ENCODE data around the gene NFASC.
A peak's percentile ranks its signal among the peaks of the same experiment; 100 is the strongest.

Gene NFASC

GRCh38 chr1:205065666-205066065 is 195.0 kb downstream of the NFASC start:
- H3K9me3 ChIP-seq (ENCODE audit: control extremely low read depth in 1 of 5, control insufficient read depth in 4 of 5, insufficient read depth in 2 of 5, low read depth in 1 of 5, low read length in 4 of 5): no peaks in the 10 kb centered on the region
- POLR2A ChIA-PET: no interaction called here
- no peak for DNase-seq
- no peak overlapping the region for H3K4me3 ChIP-seq (ENCODE audit: control insufficient read depth in 1 of 7, extremely low read depth in 1 of 7, insufficient read depth in 4 of 7, low read depth in 2 of 7, low read length in 6 of 7)
- CTCF ChIA-PET: interaction anchor here (0.8 to 2.9 kb wide), 8 partner anchors 10 to 100 kb away, joined by 3 to 25 read pairs (median 4); no protein-coding TSS in a partner anchor
- WGBS (ENCODE audit: insufficient coverage): 96% methylated on average over 8 of the region's 14 CpGs
- H3K36me3 ChIP-seq (ENCODE audit: control insufficient read depth in 4 of 4, insufficient read depth in 4 of 4, low read length in 3 of 4): no peaks in the 10 kb centered on the region
- no peak overlapping the region for H3K27ac ChIP-seq (ENCODE audit: insufficient read depth in 1 of 2, low read depth in 1 of 2, low read length in 2 of 2, poor library complexity in 1 of 2, severe bottlenecking in 2 of 2)
- H3K27me3 ChIP-seq (replicated peaks in 2 of 5; ENCODE audit: control insufficient read depth in 4 of 5, insufficient read depth in 5 of 5, low read length in 4 of 5): no peaks in the 10 kb centered on the region
- peaks cover 0 to 7% (median 4%) of the 10 kb centered on the region in 4 experiments for H3K4me1 ChIP-seq (ENCODE audit: control extremely low read depth in 1 of 4, control insufficient read depth in 4 of 4, insufficient read depth in 4 of 4, low read length in 3 of 4)

- Histone ChIP-seq H3K4me3 (ENCODE audit: control insufficient read depth in 1 of 7, extremely low read depth in 1 of 7, insufficient read depth in 4 of 7, low read depth in 2 of 7, low read length in 6 of 7) (no peak overlapping the region), H3K9me3 (ENCODE audit: control extremely low read depth in 1 of 5, control insufficient read depth in 4 of 5, insufficient read depth in 2 of 5, low read depth in 1 of 5, low read length in 4 of 5) (no peaks in the 10 kb centered on the region), H3K4me1 (ENCODE audit: control extremely low read depth in 1 of 4, control insufficient read depth in 4 of 4, insufficient read depth in 4 of 4, low read length in 3 of 4) (peaks cover 0 to 6% (median 4%) of the 10 kb centered on the region in 4 experiments), H3K36me3 (ENCODE audit: control insufficient read depth in 4 of 4, insufficient read depth in 4 of 4, low read length in 3 of 4) (no peaks in the 10 kb centered on the region), H3K27me3 (replicated peaks in 2 of 5; ENCODE audit: control insufficient read depth in 4 of 5, insufficient read depth in 5 of 5, low read length in 4 of 5) (no peaks in the 10 kb centered on the region), H3K27ac (ENCODE audit: insufficient read depth in 1 of 2, low read depth in 1 of 2, low read length in 2 of 2, poor library complexity in 1 of 2, severe bottlenecking in 2 of 2) (no peak overlapping the region)
- ChIA-PET CTCF (interaction anchor here (0.8 to 2.9 kb wide), 9 partner anchors 10 to 101 kb away, joined by 3 to 25 read pairs (median 4); no protein-coding TSS in a partner anchor), POLR2A (no interaction called here)
- DNase-seq: peak; percentile 19 to 51 (median 44)
- 69% methylated on average over 7 of the region's 13 CpGs for WGBS (ENCODE audit: insufficient coverage)
These were observed 195.6 kb downstream of the NFASC start for GRCh38 chr1:205066141-205066818.

GRCh38 chr1:205067031-205067430 is 196.4 kb downstream of the NFASC start:
- Histone ChIP-seq H3K9me3 (ENCODE audit: control extremely low read depth in 1 of 5, control insufficient read depth in 4 of 5, insufficient read depth in 2 of 5, low read depth in 1 of 5, low read length in 4 of 5) (no peaks in the 10 kb centered on the region), H3K36me3 (ENCODE audit: control insufficient read depth in 4 of 4, insufficient read depth in 4 of 4, low read length in 3 of 4) (no peaks in the 10 kb centered on the region), H3K27me3 (replicated peaks in 2 of 5; ENCODE audit: control insufficient read depth in 4 of 5, insufficient read depth in 5 of 5, low read length in 4 of 5) (no peaks in the 10 kb centered on the region), H3K4me3 (ENCODE audit: control insufficient read depth in 1 of 7, extremely low read depth in 1 of 7, insufficient read depth in 4 of 7, low read depth in 2 of 7, low read length in 6 of 7) (no peak overlapping the region), H3K4me1 (ENCODE audit: control extremely low read depth in 1 of 4, control insufficient read depth in 4 of 4, insufficient read depth in 4 of 4, low read length in 3 of 4) (no peaks in the 10 kb centered on the region), H3K27ac (ENCODE audit: insufficient read depth in 1 of 2, low read depth in 1 of 2, low read length in 2 of 2, poor library complexity in 1 of 2, severe bottlenecking in 2 of 2) (no peak overlapping the region)
- ChIA-PET POLR2A (no interaction called here), CTCF (interaction anchor here (1.3 to 2.9 kb wide), 5 partner anchors 11 to 95 kb away, joined by 3 to 25 read pairs (median 4); no protein-coding TSS in a partner anchor)
- 96% methylated on average over 5 of the region's 6 CpGs for WGBS (ENCODE audit: insufficient coverage)
- DNase-seq: no peak

- Histone ChIP-seq H3K27me3 (replicated peaks in 2 of 5; ENCODE audit: control insufficient read depth in 4 of 5, insufficient read depth in 5 of 5, low read length in 4 of 5) (no peaks in the 10 kb centered on the region), H3K27ac (ENCODE audit: insufficient read depth in 1 of 2, low read depth in 1 of 2, low read length in 2 of 2, poor library complexity in 1 of 2, severe bottlenecking in 2 of 2) (no peak overlapping the region), H3K4me1 (ENCODE audit: control extremely low read depth in 1 of 4, control insufficient read depth in 4 of 4, insufficient read depth in 4 of 4, low read length in 3 of 4) (no peaks in the 10 kb centered on the region), H3K36me3 (ENCODE audit: control insufficient read depth in 4 of 4, insufficient read depth in 4 of 4, low read length in 3 of 4) (no peaks in the 10 kb centered on the region), H3K4me3 (ENCODE audit: control insufficient read depth in 1 of 7, extremely low read depth in 1 of 7, insufficient read depth in 4 of 7, low read depth in 2 of 7, low read length in 6 of 7) (no peak overlapping the region), H3K9me3 (ENCODE audit: control extremely low read depth in 1 of 5, control insufficient read depth in 4 of 5, insufficient read depth in 2 of 5, low read depth in 1 of 5, low read length in 4 of 5) (no peaks in the 10 kb centered on the region)
- POLR2A ChIA-PET: no interaction called here
- 94% methylated on average over 3 of the region's 4 CpGs for WGBS (ENCODE audit: insufficient coverage)
- CTCF ChIA-PET: interaction anchor here (0.9 to 1.9 kb wide), 3 partner anchors 13 to 83 kb away, joined by 3 to 4 read pairs (median 4); no protein-coding TSS in a partner anchor
- no peak for DNase-seq
These were observed 197.3 kb downstream of the NFASC start for GRCh38 chr1:205068001-205068400.

- WGBS (ENCODE audit: insufficient coverage): 83% methylated on average over 1 of the region's 2 CpGs
These were observed 197.9 kb downstream of the NFASC start for GRCh38 chr1:205068457-205069040.

GRCh38 chr1:205069371-205070125 is 198.9 kb downstream of the NFASC start:
- H3K27ac ChIP-seq (ENCODE audit: insufficient read depth in 1 of 2, low read depth in 1 of 2, low read length in 2 of 2, poor library complexity in 1 of 2, severe bottlenecking in 2 of 2): no peak overlapping the region
- DNase-seq: no peak
- H3K9me3 ChIP-seq (ENCODE audit: control extremely low read depth in 1 of 5, control insufficient read depth in 4 of 5, insufficient read depth in 2 of 5, low read depth in 1 of 5, low read length in 4 of 5): no peaks in the 10 kb centered on the region
- no peaks in the 10 kb centered on the region for H3K36me3 ChIP-seq (ENCODE audit: control insufficient read depth in 4 of 4, insufficient read depth in 4 of 4, low read length in 3 of 4)
- WGBS (ENCODE audit: insufficient coverage): 93% methylated on average over 32 of the region's 42 CpGs
- no peak overlapping the region for H3K4me3 ChIP-seq (ENCODE audit: control insufficient read depth in 1 of 7, extremely low read depth in 1 of 7, insufficient read depth in 4 of 7, low read depth in 2 of 7, low read length in 6 of 7)
- ChIA-PET CTCF (interaction anchor here (0.8 to 1.3 kb wide), 5 partner anchors 8 to 16 kb away, joined by 3 to 4 read pairs (median 4); no protein-coding TSS in a partner anchor), POLR2A (no interaction called here)
- no peaks in the 10 kb centered on the region for H3K4me1 ChIP-seq (ENCODE audit: control extremely low read depth in 1 of 4, control insufficient read depth in 4 of 4, insufficient read depth in 4 of 4, low read length in 3 of 4)
- no peaks in the 10 kb centered on the region for H3K27me3 ChIP-seq (replicated peaks in 2 of 5; ENCODE audit: control insufficient read depth in 4 of 5, insufficient read depth in 5 of 5, low read length in 4 of 5)

More at GRCh38 chr1:205068457-205069040, 197.9 kb downstream of the NFASC start:
- H3K9me3 ChIP-seq (ENCODE audit: control extremely low read depth in 1 of 5, control insufficient read depth in 4 of 5, insufficient read depth in 2 of 5, low read depth in 1 of 5, low read length in 4 of 5): no peaks in the 10 kb centered on the region
- no peaks in the 10 kb centered on the region for H3K27me3 ChIP-seq (replicated peaks in 2 of 5; ENCODE audit: control insufficient read depth in 4 of 5, insufficient read depth in 5 of 5, low read length in 4 of 5)
- DNase-seq: no peak
- no peak overlapping the region for H3K4me3 ChIP-seq (ENCODE audit: control insufficient read depth in 1 of 7, extremely low read depth in 1 of 7, insufficient read depth in 4 of 7, low read depth in 2 of 7, low read length in 6 of 7)
- no peaks in the 10 kb centered on the region for H3K4me1 ChIP-seq (ENCODE audit: control extremely low read depth in 1 of 4, control insufficient read depth in 4 of 4, insufficient read depth in 4 of 4, low read length in 3 of 4)
- H3K36me3 ChIP-seq (ENCODE audit: control insufficient read depth in 4 of 4, insufficient read depth in 4 of 4, low read length in 3 of 4): no peaks in the 10 kb centered on the region
- H3K27ac ChIP-seq (ENCODE audit: insufficient read depth in 1 of 2, low read depth in 1 of 2, low read length in 2 of 2, poor library complexity in 1 of 2, severe bottlenecking in 2 of 2): no peak overlapping the region
- CTCF ChIA-PET: interaction anchor here (0.9 to 1.3 kb wide), 5 partner anchors 9 to 83 kb away, joined by 3 to 4 read pairs (median 3); no protein-coding TSS in a partner anchor
- POLR2A ChIA-PET: no interaction called here
